HEK293 (cell line): ENCODE measurements around the gene TNFSF10.

Source experiments
- CTCF ChIA-PET: fragments of 350-600 bp; formaldehyde crosslinking; extraction: SDS; loops from one replicate; lab custom pipeline; 2021; ENCODE audit warnings: antibody characterized with exemption; lab: Yijun Ruan, JAX
- POLR2A ChIA-PET: fragments of 300-600 bp; formaldehyde crosslinking; extraction: SDS; loops from one replicate; lab custom pipeline; 2020; ENCODE audit warnings: antibody characterized with exemption, inconsistent platforms; lab: Yijun Ruan, JAX
- H3K27ac ChIP-seq: fragments of 200-500 bp; sonication (Bioruptor generic); 2 replicates; pipeline ENCODE4 v1.5.1; 2014; ENCODE audit warnings: low read depth, low read length, control low read depth, inconsistent platforms; ENCODE audit errors: extremely low read depth
- H3K36me3 ChIP-seq, 2 experiments: fragments of 200-500 bp in 1 of 2; sonication (Bioruptor generic) in 1 of 2; 1 replicate in 1 of 2; 2 replicates in 1 of 2; pipeline ENCODE4 v1.5.1; 2014 to 2017; ENCODE audit warnings: inconsistent platforms in 2 of 2, low read length in 2 of 2; ENCODE audit not compliant: control insufficient read depth in 2 of 2, insufficient read depth in 1 of 2
- H3K4me1 ChIP-seq: fragments of 200-500 bp; sonication (Bioruptor generic); 2 replicates; pipeline ENCODE4 v1.5.1; 2014; ENCODE audit warnings: mild to moderate bottlenecking, low read length, inconsistent platforms; ENCODE audit not compliant: control insufficient read depth, insufficient read depth
- H3K4me3 ChIP-seq: 2 replicates; pipeline ENCODE4 v1.5.1; 2011; ENCODE audit warnings: low read depth, mild to moderate bottlenecking, control low read depth, low read length, moderate library complexity
- H3K9me3 ChIP-seq: fragments of 200-500 bp; sonication (Bioruptor generic); 2 replicates; pipeline ENCODE4 v1.5.1; 2014; ENCODE audit warnings: low read depth, low read length, inconsistent platforms; ENCODE audit not compliant: control insufficient read depth, insufficient read depth
- BCL6B ChIP-seq: fragments of 450-650 bp; formaldehyde crosslinking; IDR thresholded peaks from 2 replicates; pipeline ENCODE4 v1.5.1; 2017; ENCODE audit warnings: missing biosample characterization, missing genetic modification characterization
- CTCF ChIP-seq: fragments of 450-650 bp; formaldehyde crosslinking; IDR thresholded peaks from 2 replicates; pipeline ENCODE4 v1.5.1; 2016; ENCODE audit warnings: missing biosample characterization, missing genetic modification characterization
- GFI1B ChIP-seq: fragments of 450-650 bp; formaldehyde crosslinking; IDR thresholded peaks from 2 replicates; pipeline ENCODE4 v1.5.1; 2016; ENCODE audit warnings: missing biosample characterization, missing genetic modification characterization
- ZNF112 ChIP-seq: fragments of 450-650 bp; formaldehyde crosslinking; IDR thresholded peaks from 2 replicates; pipeline ENCODE4 v1.5.0; 2017; ENCODE audit warnings: missing biosample characterization, missing genetic modification characterization
- ZNF175 ChIP-seq: fragments of 450-650 bp; formaldehyde crosslinking; IDR thresholded peaks from 2 replicates; pipeline ENCODE4 v1.5.1; 2016; ENCODE audit warnings: missing biosample characterization, missing genetic modification characterization
- ZNF341 ChIP-seq: fragments of 450-650 bp; formaldehyde crosslinking; IDR thresholded peaks from 2 replicates; pipeline ENCODE4; 2016; ENCODE audit warnings: low read depth, missing biosample characterization, missing genetic modification characterization
- ZNF423 ChIP-seq: fragments of 450-650 bp; formaldehyde crosslinking; IDR thresholded peaks from 2 replicates; pipeline ENCODE4 v1.5.1; 2016; ENCODE audit warnings: missing biosample characterization, missing genetic modification characterization
- ZNF513 ChIP-seq: fragments of 450-650 bp; IDR thresholded peaks from 2 replicates; pipeline ENCODE4 v1.5.1; 2018; ENCODE audit warnings: missing biosample characterization, missing genetic modification characterization
- ZNF518A ChIP-seq: fragments of 450-650 bp; formaldehyde crosslinking; conservative IDR thresholded peaks from 2 replicates; pipeline ENCODE4 v1.5.1; 2016; ENCODE audit warnings: low read depth, missing biosample characterization, missing genetic modification characterization
- ZNF529 ChIP-seq: fragments of 450-650 bp; formaldehyde crosslinking; IDR thresholded peaks from 2 replicates; pipeline ENCODE4 v1.5.1; 2017; ENCODE audit warnings: missing genetic modification characterization, missing biosample characterization; ENCODE audit not compliant: insufficient replicate concordance
- ZNF561 ChIP-seq: fragments of 450-650 bp; IDR thresholded peaks from 2 replicates; pipeline ENCODE4 v1.5.1; 2018; ENCODE audit warnings: missing biosample characterization, missing genetic modification characterization, borderline replicate concordance
- ZNF585B ChIP-seq: fragments of 450-650 bp; formaldehyde crosslinking; IDR thresholded peaks from 2 replicates; pipeline ENCODE4 v1.5.1; 2016; ENCODE audit warnings: missing biosample characterization, missing genetic modification characterization
- ZNF692 ChIP-seq: fragments of 450-650 bp; formaldehyde crosslinking; IDR thresholded peaks from 2 replicates; pipeline ENCODE4 v1.5.1; 2016; ENCODE audit warnings: missing biosample characterization, missing genetic modification characterization

Gene TNFSF10

GRCh38 chr3:172516318-172517214 is 6.7 kb downstream of the TNFSF10 start:
- TF ChIP-seq ZNF585B (tag by site-specific recombination) (no peak), ZNF341 (tag by site-specific recombination) (0 out of 2 replicates have a peak, but pooled peaks have one; percentile 26)
- TF ChIP-seq, all 188 proteins: peak for 1
- Histone ChIP-seq H3K4me1 (no peaks in the 10 kb centered on the region), H3K9me3 (no peaks in the 10 kb centered on the region), H3K36me3 (no peaks in the 10 kb centered on the region), H3K4me3 (no peak overlapping the region), H3K27ac (no peak overlapping the region)
- CTCF ChIA-PET: interaction anchor here (0.6 kb wide), 1 partner anchor 13 kb away, joined by 4 read pairs; no protein-coding TSS in a partner anchor
- POLR2A ChIA-PET: no interaction called here

GRCh38 chr3:172515130-172515918 is 7.9 kb downstream of the TNFSF10 start:
- CTCF ChIA-PET: no interaction called here

GRCh38 chr3:172514678-172515077 is 8.6 kb downstream of the TNFSF10 start:
- no peak overlapping the region for H3K27ac ChIP-seq
- no peaks in the 10 kb centered on the region for H3K9me3 ChIP-seq
- no peaks in the 10 kb centered on the region for H3K4me1 ChIP-seq
- ChIA-PET CTCF (no interaction called here), POLR2A (no interaction called here)
- TF ChIP-seq ZNF175 (tag by site-specific recombination): no peak
- TF ChIP-seq ZNF692: no peak
- no peak for TF ChIP-seq CTCF (tag by site-specific recombination)
- H3K36me3 ChIP-seq: no peaks in the 10 kb centered on the region
- no peak overlapping the region for H3K4me3 ChIP-seq

More at GRCh38 chr3:172515130-172515918, 7.9 kb downstream of the TNFSF10 start:
- TF ChIP-seq GFI1B (0 out of 2 replicates have a peak, but pooled peaks have one; percentile 48), ZNF423 (tag by site-specific recombination) (no peak), ZNF529 (tag by site-specific recombination) (no peak), BCL6B (tag by site-specific recombination) (no peak)
- TF ChIP-seq, all 188 proteins: peak for 1
- no peaks in the 10 kb centered on the region for H3K9me3 ChIP-seq
- H3K36me3 ChIP-seq: no peaks in the 10 kb centered on the region
- no peak overlapping the region for H3K4me3 ChIP-seq
- H3K4me1 ChIP-seq: no peaks in the 10 kb centered on the region
- POLR2A ChIA-PET: no interaction called here
- no peak overlapping the region for H3K27ac ChIP-seq

- H3K9me3 ChIP-seq: no peaks in the 10 kb centered on the region
- no peak overlapping the region for H3K4me3 ChIP-seq
- CTCF ChIA-PET: interaction anchor here (0.6 to 0.7 kb wide), 2 partner anchors 42 to 81 kb away, joined by 3 read pairs; no protein-coding TSS in a partner anchor
- POLR2A ChIA-PET: no interaction called here
- no peak overlapping the region for H3K27ac ChIP-seq
- no peaks in the 10 kb centered on the region for H3K36me3 ChIP-seq
- no peaks in the 10 kb centered on the region for H3K4me1 ChIP-seq
- TF ChIP-seq ZNF518A (tag by site-specific recombination) (no peak), ZNF561 (tag by site-specific recombination) (no peak), ZNF112 (no peak), ZNF513 (tag by site-specific recombination) (no peak)
Measured at GRCh38 chr3:172513488-172513887, 9.7 kb downstream of the TNFSF10 start.
